A549 (cell line): ENCODE results near the gene KCNA1. TPM values are rescaled to one million over a fixed set of nuclear protein-coding genes. Genes with fewer than 3 reads are reported as not detected.

Experiments
- ATAC-seq, 2 experiments: fragments of 200-7000 bp in 1 of 2; fragments of >200 bp in 1 of 2; cut with Nextera tagmentation in 1 of 2; cut with Tn5 transposase in 1 of 2; 3 replicates each; pipeline versions ENCODE4 v1.8.0 to v1.9.1; 2018 to 2020; ENCODE audit warnings: mild to moderate bottlenecking in 1 of 2, moderate library complexity in 1 of 2
- CTCF ChIA-PET: fragments of 300-600 bp; sonication (Branson Sonifier 250); formaldehyde crosslinking; extraction: SDS; loops from one replicate; lab custom pipeline; 2021; ENCODE audit warnings: antibody characterized with exemption, inconsistent platforms; lab: Yijun Ruan, JAX
- POLR2A ChIA-PET: fragments of 350-600 bp; formaldehyde crosslinking; extraction: SDS; loops from one replicate; lab custom pipeline; 2021; ENCODE audit warnings: antibody characterized with exemption, inconsistent platforms; lab: Yijun Ruan, JAX
- DNase-seq, 2 experiments: peaks; one replicate each; pipeline versions ENCODE4 v3.0.0 to v3.0.0-alpha.2; 2011 to 2016; ENCODE audit warnings: low read depth in 1 of 2, low spot score in 1 of 2
- FAIRE-seq: peaks from 2 replicates; lab custom pipeline; 2011; peaks lifted over from hg19 to GRCh38; lab: Jason Lieb, UNC
- H3K27ac ChIP-seq, 2 experiments: fragments of >200 bp; sonication (Bioruptor Twin); formaldehyde crosslinking; 3 replicates each; pipeline ENCODE4 v1.5.1; 2016 to 2017
- H3K4me1 ChIP-seq: fragments of >200 bp; sonication (Bioruptor Twin); formaldehyde crosslinking; 3 replicates; pipeline ENCODE4 v1.6.1; 2016
- H3K4me2 ChIP-seq: fragments of >200 bp; sonication (Bioruptor Twin); formaldehyde crosslinking; 3 replicates; pipeline ENCODE4 v1.6.1; 2016
- H3K4me3 ChIP-seq: fragments of >200 bp; sonication (Bioruptor Twin); formaldehyde crosslinking; 3 replicates; pipeline ENCODE4 v1.5.1; 2016
- H3K9me3 ChIP-seq: fragments of >200 bp; sonication (Bioruptor Twin); formaldehyde crosslinking; 3 replicates; pipeline ENCODE4 v1.6.1; 2016
- BHLHE40 ChIP-seq: IDR thresholded peaks from 2 replicates; pipeline ENCODE4 v1.6.1; 2012; ENCODE audit warnings: low read depth, low read length, inconsistent platforms
- CBX8 ChIP-seq: fragments of 200-600 bp; sonication (generic); IDR thresholded peaks from 2 replicates; pipeline ENCODE4 v1.6.1; 2016
- CHD2 ChIP-seq: fragments of 150-350 bp; IDR thresholded peaks from 2 replicates; pipeline ENCODE4 v1.6.1; 2014; ENCODE audit warnings: low read length; ENCODE audit not compliant: partially characterized antibody
- CHD4 ChIP-seq: fragments of 200-600 bp; sonication (generic); IDR thresholded peaks from 2 replicates; pipeline ENCODE4 v1.6.1; 2016; ENCODE audit warnings: antibody characterized with exemption, mild to moderate bottlenecking, borderline replicate concordance
- EHF ChIP-seq: fragments of 250-450 bp; sonication (Bioruptor Pico); IDR thresholded peaks from 2 replicates; pipeline ENCODE4 v1.5.0; 2020; ENCODE audit warnings: mild to moderate bottlenecking
- EHMT2 ChIP-seq: fragments of 200-600 bp; sonication (generic); IDR thresholded peaks from 2 replicates; pipeline ENCODE4 v1.6.1; 2016; ENCODE audit warnings: antibody characterized with exemption, low read depth, mild to moderate bottlenecking, moderate library complexity
- EP300 ChIP-seq, 2 experiments: fragments of >200 bp; sonication (Bioruptor Twin); formaldehyde crosslinking; IDR thresholded peaks; 2 replicates in 1 of 2; 3 replicates in 1 of 2; pipeline ENCODE4 v1.6.1; 2016 to 2017
- FOSB ChIP-seq: fragments of 250-450 bp; sonication (Bioruptor Pico); IDR thresholded peaks from 2 replicates; pipeline ENCODE4 v1.5.0; 2020; ENCODE audit warnings: mild to moderate bottlenecking, moderate library complexity
- GATA3 ChIP-seq: IDR thresholded peaks from 2 replicates; pipeline ENCODE4 v1.6.1; 2012; ENCODE audit warnings: borderline replicate concordance
- HOXA7 ChIP-seq: fragments of 250-450 bp; sonication (Bioruptor Pico); IDR thresholded peaks from 2 replicates; pipeline ENCODE4 v1.5.0; 2020; ENCODE audit warnings: mild to moderate bottlenecking, moderate library complexity
- JUN ChIP-seq, 2 experiments: fragments of >200 bp; sonication (Bioruptor Twin); formaldehyde crosslinking; IDR thresholded peaks; 2 replicates in 1 of 2; 3 replicates in 1 of 2; pipeline ENCODE4 v1.6.1; 2016 to 2017
- MAZ ChIP-seq: fragments of 150-350 bp; IDR thresholded peaks from 2 replicates; pipeline ENCODE4 v1.6.1; 2014; ENCODE audit warnings: antibody characterized with exemption, low read depth, low read length, borderline replicate concordance
- NFE2L2 ChIP-seq: fragments of 150-350 bp; conservative IDR thresholded peaks from 2 replicates; pipeline ENCODE4 v1.6.1; 2014; ENCODE audit warnings: low read length
- PHF8 ChIP-seq: fragments of 200-600 bp; sonication (generic); IDR thresholded peaks from 2 replicates; pipeline ENCODE4 v1.6.1; 2016; ENCODE audit warnings: low read depth, mild to moderate bottlenecking, antibody characterized with exemption, moderate library complexity, borderline replicate concordance
- RCOR1 ChIP-seq: fragments of 150-350 bp; IDR thresholded peaks from 2 replicates; pipeline ENCODE4 v1.6.1; 2014; ENCODE audit warnings: antibody characterized with exemption, low read length, low read depth
- SREBF2 ChIP-seq: fragments of 450-650 bp; IDR thresholded peaks from 2 replicates; pipeline ENCODE4 v1.6.1; 2014; ENCODE audit warnings: mild to moderate bottlenecking, moderate library complexity
- TFCP2L1 ChIP-seq: fragments of 250-450 bp; sonication (Bioruptor Pico); IDR thresholded peaks from 2 replicates; pipeline ENCODE4 v1.5.0; 2021; ENCODE audit warnings: mild to moderate bottlenecking
- ZSCAN20 ChIP-seq: fragments of 250-450 bp; sonication (Bioruptor Pico); IDR thresholded peaks from 2 replicates; pipeline ENCODE4 v1.8.0; 2022; ENCODE audit warnings: mild to moderate bottlenecking, moderate library complexity
- WGBS: methylation state at CpG from one replicate; pipeline ENCODE4 v1.1.6; 2017; ENCODE audit errors: missing lambda C conversion rate; 5-methylcytosine and 5-hydroxymethylcytosine counted together
- polyA plus RNA-seq, 4 experiments: library from polyadenylated mRNA; depleted of rRNA in 3 of 4; stranded (reverse); fragments of >200 nt; fragmentation: RNase III in 1 of 4; extraction: RNeasy Plus Mini Kit Qiagen cat#74134 plus additional on column Dnase treatment in 1 of 4; gene quantifications; 2 replicates in 3 of 4; 3 replicates in 1 of 4; pipeline ENCODE4 v1.2.3, GENCODE V29; 2011 to 2017
- TF ChIP-seq, protein P1 (sequence below): fragments of >200 bp; sonication (Bioruptor Twin); formaldehyde crosslinking; IDR thresholded peaks from 2 replicates; pipeline ENCODE4 v1.6.1; 2016
- TF ChIP-seq, protein P2 (sequence below): IDR thresholded peaks from 2 replicates; pipeline ENCODE4 v1.6.1; 2012
- TF ChIP-seq, protein P3 (sequence below): fragments of 450-650 bp; IDR thresholded peaks from 2 replicates; pipeline ENCODE4 v1.6.1; 2014; ENCODE audit warnings: antibody characterized with exemption
- TF ChIP-seq, protein P4 (sequence below): IDR thresholded peaks from 2 replicates; pipeline ENCODE4 v1.6.1; 2012; ENCODE audit warnings: low read depth, borderline replicate concordance
- TF ChIP-seq, protein P5 (sequence below): fragments of >200 bp; sonication (Bioruptor Twin); formaldehyde crosslinking; IDR thresholded peaks from 3 replicates; pipeline ENCODE4 v1.6.1; 2016
- TF ChIP-seq, protein P6 (sequence below): fragments of 250-450 bp; sonication (Bioruptor Pico); IDR thresholded peaks from 2 replicates; pipeline ENCODE4 v1.5.0; 2021; ENCODE audit warnings: mild to moderate bottlenecking, moderate library complexity, borderline replicate concordance

KCNA1 gene
- polyA plus RNA-seq, 2 of the 4 experiments (the other 2 are of a cell fraction) = not detected

DNA sequence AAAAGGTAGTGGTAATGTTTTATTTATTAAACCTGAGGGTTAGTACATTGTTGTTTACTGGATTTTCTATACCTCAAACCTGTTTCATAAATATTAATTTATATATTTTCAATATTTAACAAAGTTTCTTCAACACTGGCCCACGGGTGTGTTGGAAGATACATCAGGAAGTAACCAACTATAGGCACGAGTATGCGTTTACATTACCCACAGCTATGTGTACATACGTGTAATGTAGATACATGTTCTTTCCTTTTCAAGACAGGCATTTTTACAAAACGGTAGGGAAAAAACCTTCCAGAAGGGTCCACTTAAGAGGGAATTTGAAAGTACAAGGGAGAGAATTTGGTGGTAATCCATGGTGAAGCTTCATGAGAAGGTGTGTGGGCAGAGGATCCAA is 17.8 kb upstream of the KCNA1 start:
- FAIRE-seq = no peak

DNA sequence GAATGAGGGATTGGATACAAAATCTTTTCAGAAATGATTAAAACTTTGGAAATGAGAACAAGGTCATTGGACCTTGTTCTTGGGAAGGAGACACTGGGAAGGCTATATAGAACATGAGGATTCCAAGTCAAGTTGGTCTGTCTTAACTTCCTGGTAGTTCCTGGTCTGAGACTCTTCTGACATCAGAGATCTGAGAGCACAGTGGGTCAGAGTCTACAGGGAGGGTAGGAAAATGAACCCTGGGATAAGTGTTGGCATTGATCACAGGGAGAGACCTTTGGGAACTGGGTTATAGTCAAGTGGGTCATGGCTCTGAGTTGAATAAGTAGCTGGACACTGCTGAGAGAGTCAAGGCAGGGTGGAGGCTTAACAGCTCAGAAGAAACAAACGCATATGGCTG is 17.3 kb upstream of the KCNA1 start:
- no peaks in the 10 kb centered on the region for H3K9me3 ChIP-seq
- no peaks in the 10 kb centered on the region for H3K4me1 ChIP-seq
- H3K4me3 ChIP-seq = no peak overlapping the region
- H3K4me2 ChIP-seq = no peak overlapping the region
- POLR2A ChIA-PET = no interaction called here
- 3% methylated on average over 1 of the region's 1 CpG for WGBS
- TF ChIP-seq, protein P1, sequence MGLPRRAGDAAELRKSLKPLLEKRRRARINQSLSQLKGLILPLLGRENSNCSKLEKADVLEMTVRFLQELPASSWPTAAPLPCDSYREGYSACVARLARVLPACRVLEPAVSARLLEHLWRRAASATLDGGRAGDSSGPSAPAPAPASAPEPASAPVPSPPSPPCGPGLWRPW = no peak
- TF ChIP-seq HOXA7 (CRISPR knock-in tag) = no peak
- TF ChIP-seq, protein P2, sequence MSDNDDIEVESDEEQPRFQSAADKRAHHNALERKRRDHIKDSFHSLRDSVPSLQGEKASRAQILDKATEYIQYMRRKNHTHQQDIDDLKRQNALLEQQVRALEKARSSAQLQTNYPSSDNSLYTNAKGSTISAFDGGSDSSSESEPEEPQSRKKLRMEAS = no peak
- no peak for TF ChIP-seq CHD2
- TF ChIP-seq, protein P3, sequence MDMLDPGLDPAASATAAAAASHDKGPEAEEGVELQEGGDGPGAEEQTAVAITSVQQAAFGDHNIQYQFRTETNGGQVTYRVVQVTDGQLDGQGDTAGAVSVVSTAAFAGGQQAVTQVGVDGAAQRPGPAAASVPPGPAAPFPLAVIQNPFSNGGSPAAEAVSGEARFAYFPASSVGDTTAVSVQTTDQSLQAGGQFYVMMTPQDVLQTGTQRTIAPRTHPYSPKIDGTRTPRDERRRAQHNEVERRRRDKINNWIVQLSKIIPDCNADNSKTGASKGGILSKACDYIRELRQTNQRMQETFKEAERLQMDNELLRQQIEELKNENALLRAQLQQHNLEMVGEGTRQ = no peak
- no peak for TF ChIP-seq JUN (IDR thresholded peaks at IDR 0.05)
- TF ChIP-seq, protein P4, sequence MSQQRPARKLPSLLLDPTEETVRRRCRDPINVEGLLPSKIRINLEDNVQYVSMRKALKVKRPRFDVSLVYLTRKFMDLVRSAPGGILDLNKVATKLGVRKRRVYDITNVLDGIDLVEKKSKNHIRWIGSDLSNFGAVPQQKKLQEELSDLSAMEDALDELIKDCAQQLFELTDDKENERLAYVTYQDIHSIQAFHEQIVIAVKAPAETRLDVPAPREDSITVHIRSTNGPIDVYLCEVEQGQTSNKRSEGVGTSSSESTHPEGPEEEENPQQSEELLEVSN = no peak
- no peak for TF ChIP-seq FOSB (CRISPR knock-in tag)
- no peak for TF ChIP-seq GATA3
- no peak for TF ChIP-seq MAZ
- no peak for TF ChIP-seq RCOR1
- TF ChIP-seq EHMT2 = no peak
- no peak for TF ChIP-seq EP300 (IDR thresholded peaks at IDR 0.05)
- TF ChIP-seq, protein P5, sequence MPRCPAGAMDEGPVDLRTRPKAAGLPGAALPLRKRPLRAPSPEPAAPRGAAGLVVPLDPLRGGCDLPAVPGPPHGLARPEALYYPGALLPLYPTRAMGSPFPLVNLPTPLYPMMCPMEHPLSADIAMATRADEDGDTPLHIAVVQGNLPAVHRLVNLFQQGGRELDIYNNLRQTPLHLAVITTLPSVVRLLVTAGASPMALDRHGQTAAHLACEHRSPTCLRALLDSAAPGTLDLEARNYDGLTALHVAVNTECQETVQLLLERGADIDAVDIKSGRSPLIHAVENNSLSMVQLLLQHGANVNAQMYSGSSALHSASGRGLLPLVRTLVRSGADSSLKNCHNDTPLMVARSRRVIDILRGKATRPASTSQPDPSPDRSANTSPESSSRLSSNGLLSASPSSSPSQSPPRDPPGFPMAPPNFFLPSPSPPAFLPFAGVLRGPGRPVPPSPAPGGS = no peak
- no peak for TF ChIP-seq ZSCAN20 (CRISPR knock-in tag)
- TF ChIP-seq, protein P6, sequence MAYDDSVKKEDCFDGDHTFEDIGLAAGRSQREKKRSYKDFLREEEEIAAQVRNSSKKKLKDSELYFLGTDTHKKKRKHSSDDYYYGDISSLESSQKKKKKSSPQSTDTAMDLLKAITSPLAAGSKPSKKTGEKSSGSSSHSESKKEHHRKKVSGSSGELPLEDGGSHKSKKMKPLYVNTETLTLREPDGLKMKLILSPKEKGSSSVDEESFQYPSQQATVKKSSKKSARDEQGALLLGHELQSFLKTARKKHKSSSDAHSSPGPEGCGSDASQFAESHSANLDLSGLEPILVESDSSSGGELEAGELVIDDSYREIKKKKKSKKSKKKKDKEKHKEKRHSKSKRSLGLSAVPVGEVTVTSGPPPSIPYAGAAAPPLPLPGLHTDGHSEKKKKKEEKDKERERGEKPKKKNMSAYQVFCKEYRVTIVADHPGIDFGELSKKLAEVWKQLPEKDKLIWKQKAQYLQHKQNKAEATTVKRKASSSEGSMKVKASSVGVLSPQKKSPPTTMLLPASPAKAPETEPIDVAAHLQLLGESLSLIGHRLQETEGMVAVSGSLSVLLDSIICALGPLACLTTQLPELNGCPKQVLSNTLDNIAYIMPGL (CRISPR knock-in tag) = no peak
- TF ChIP-seq EHF (CRISPR knock-in tag) = no peak
- TF ChIP-seq CBX8 = no peak
- no peak for TF ChIP-seq PHF8
- CTCF ChIA-PET = interaction anchor here (1.1 to 1.7 kb wide), 3 partner anchors 35 to 37 kb away, joined by 3 to 4 read pairs (median 4); no protein-coding TSS in a partner anchor
- no peak overlapping the region for H3K27ac ChIP-seq
- FAIRE-seq (no peak), DNase-seq (no peak), ATAC-seq (no peak)

More for the DNA sequence above, 17.8 kb upstream of the KCNA1 start:
- no peak overlapping the region for H3K27ac ChIP-seq
- H3K9me3 ChIP-seq = no peaks in the 10 kb centered on the region
- no peak for ATAC-seq
- H3K4me1 ChIP-seq = no peaks in the 10 kb centered on the region
- no peak overlapping the region for H3K4me2 ChIP-seq
- ChIA-PET CTCF (interaction anchor here (1.1 to 1.7 kb wide), 2 partner anchors 36 to 37 kb away, joined by 3 to 4 read pairs; no protein-coding TSS in a partner anchor), POLR2A (no interaction called here)
- H3K4me3 ChIP-seq = no peak overlapping the region
- TF ChIP-seq, protein P2 = no peak
- no peak for TF ChIP-seq SREBF2
- no peak for TF ChIP-seq NFE2L2
- TF ChIP-seq BHLHE40 = no peak
- no peak for TF ChIP-seq CHD4
- TF ChIP-seq, protein P3 = no peak
- no peak for TF ChIP-seq TFCP2L1 (CRISPR knock-in tag)
- TF ChIP-seq, all 56 proteins: peak for 0
- WGBS = 2% methylated on average over 5 of the region's 5 CpGs
- no peak for DNase-seq
